ENCODE results near the gene ARHGEF10L.

ARHGEF10L gene

DNA sequence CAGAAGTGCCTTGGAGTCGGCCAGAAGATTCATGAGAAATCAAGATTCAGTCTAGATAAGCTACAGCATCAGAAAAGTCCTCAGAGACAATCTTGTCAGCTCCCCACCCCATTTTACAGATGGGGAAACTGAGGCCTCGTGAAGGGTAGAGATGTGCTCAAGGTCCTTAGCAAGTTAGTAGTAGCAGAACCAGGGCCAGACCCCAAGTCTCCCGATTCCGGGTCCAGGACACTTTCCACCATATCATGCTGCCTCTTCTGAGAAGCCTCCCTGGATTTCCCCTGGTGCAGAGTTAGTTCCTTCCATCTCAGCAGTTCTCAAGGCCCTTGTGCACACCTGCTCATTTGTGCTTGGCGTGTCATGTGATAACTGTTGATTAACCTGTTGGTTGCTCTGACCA is 124.1 kb downstream of the ARHGEF10L start:
- DNase-seq = no peak
- H3K4me3 ChIP-seq (ENCODE audit: low read depth, low read length) = no peak overlapping the region
- H3K36me3 ChIP-seq = no peaks in the 10 kb centered on the region
- TF ChIP-seq, protein P1, sequence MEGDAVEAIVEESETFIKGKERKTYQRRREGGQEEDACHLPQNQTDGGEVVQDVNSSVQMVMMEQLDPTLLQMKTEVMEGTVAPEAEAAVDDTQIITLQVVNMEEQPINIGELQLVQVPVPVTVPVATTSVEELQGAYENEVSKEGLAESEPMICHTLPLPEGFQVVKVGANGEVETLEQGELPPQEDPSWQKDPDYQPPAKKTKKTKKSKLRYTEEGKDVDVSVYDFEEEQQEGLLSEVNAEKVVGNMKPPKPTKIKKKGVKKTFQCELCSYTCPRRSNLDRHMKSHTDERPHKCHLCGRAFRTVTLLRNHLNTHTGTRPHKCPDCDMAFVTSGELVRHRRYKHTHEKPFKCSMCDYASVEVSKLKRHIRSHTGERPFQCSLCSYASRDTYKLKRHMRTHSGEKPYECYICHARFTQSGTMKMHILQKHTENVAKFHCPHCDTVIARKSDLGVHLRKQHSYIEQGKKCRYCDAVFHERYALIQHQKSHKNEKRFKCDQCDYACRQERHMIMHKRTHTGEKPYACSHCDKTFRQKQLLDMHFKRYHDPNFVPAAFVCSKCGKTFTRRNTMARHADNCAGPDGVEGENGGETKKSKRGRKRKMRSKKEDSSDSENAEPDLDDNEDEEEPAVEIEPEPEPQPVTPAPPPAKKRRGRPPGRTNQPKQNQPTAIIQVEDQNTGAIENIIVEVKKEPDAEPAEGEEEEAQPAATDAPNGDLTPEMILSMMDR (IDR thresholded peaks at IDR 0.05; ENCODE audit: low read depth, low read length) = no peak
- H3K27me3 ChIP-seq = no peaks in the 10 kb centered on the region
- peaks cover 8% of the 10 kb centered on the region for H3K4me1 ChIP-seq
- no peaks in the 10 kb centered on the region for H3K9me3 ChIP-seq

DNA sequence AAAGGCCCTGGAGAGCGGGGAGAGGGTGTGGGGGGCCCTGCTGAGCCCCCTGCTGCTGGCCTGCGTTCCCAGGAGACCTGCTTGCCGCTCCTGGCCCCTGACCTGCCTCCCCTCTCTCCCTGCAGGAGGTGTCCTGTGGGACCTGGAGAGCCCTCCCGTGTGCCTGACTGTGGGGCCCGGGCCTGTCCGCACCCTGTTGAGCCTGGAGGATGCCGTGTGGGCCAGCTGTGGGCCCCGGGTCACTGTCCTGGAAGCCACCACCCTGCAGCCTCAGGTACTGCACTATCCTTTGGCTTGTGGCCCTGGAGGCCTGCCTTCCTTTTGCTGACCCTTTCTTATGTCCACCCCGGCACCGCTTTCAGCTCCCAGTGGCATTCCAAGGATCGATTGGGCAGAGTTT is 124.8 kb downstream of the ARHGEF10L start:
- TF ChIP-seq, protein P1 (IDR thresholded peaks at IDR 0.05; ENCODE audit: low read depth, low read length) = no peak
- H3K27me3 ChIP-seq = no peaks in the 10 kb centered on the region
- peaks cover 11% of the 10 kb centered on the region for H3K4me1 ChIP-seq
- no peak for DNase-seq
- H3K9me3 ChIP-seq = no peaks in the 10 kb centered on the region
- H3K36me3 ChIP-seq = no peaks in the 10 kb centered on the region
- H3K4me3 ChIP-seq (ENCODE audit: low read depth, low read length) = no peak overlapping the region

DNA sequence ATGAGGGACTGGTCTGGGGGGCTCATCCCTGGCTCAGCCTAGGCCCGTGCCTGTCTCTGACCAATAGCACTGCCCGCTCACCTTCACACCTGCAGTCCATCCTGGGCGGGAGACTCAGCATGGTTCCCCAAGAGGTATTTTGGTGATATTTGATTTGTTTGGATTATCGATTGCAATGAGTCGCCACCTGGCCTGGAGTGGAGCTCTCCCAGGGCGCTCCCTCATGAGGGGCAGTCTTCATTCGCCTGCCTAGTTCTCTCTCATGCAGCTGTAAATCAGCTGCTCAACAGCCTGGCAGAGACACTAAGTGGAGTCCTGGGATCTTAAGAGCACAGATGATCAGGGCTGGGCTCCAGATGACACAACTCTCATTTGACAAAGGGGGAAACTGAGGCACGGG is 125.6 kb downstream of the ARHGEF10L start:
- TF ChIP-seq, protein P1 (IDR thresholded peaks at IDR 0.05; ENCODE audit: low read depth, low read length) = no peak
- Histone ChIP-seq H3K9me3 (no peaks in the 10 kb centered on the region), H3K4me1 (peaks cover 11% of the 10 kb centered on the region), H3K36me3 (no peaks in the 10 kb centered on the region), H3K27me3 (no peaks in the 10 kb centered on the region), H3K4me3 (ENCODE audit: low read depth, low read length) (no peak overlapping the region)
- DNase-seq = no peak

DNA sequence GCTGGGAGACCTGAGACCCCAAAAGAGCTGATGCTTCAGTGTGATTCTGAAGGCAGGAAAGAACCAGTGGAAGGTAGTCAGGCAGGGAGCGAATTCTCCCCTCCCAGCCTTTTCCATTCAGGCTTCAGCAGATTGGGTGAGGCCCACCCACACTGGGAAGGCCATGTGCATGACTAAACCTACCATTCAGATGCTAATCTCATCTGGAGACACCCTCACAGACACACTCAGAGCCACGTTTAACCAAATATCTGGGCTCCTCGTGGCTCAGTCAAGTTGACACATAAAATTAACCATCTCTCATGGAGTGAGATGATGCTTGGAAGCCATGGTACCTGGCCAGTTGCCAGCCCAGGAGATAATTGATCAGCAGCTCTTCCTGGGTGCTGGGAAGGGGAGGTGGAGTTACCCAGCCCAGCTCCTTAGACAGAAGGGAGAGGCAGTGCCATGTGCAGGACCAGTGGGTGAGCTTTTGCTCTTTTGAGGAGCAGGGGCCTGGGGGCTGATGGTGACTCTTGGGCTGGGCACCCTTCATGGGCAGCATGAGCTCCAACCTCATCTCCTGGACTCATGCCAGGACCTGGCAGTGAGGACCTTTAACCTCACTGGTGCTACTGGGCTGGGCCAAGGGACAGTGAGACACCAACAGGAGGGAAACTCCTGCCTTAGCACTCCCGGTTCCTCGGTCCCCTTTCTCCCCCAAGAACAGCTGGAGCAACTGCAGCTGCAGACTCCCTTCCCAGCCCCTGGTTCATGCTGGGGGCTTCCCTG is 126.6 kb downstream of the ARHGEF10L start:
- Histone ChIP-seq H3K4me3 (ENCODE audit: low read depth, low read length) (no peak overlapping the region), H3K36me3 (no peaks in the 10 kb centered on the region), H3K4me1 (peaks cover 11% of the 10 kb centered on the region), H3K9me3 (no peaks in the 10 kb centered on the region), H3K27me3 (no peaks in the 10 kb centered on the region)
- TF ChIP-seq, protein P1 (IDR thresholded peaks at IDR 0.05; ENCODE audit: low read depth, low read length) = no peak
- no peak for DNase-seq

DNA sequence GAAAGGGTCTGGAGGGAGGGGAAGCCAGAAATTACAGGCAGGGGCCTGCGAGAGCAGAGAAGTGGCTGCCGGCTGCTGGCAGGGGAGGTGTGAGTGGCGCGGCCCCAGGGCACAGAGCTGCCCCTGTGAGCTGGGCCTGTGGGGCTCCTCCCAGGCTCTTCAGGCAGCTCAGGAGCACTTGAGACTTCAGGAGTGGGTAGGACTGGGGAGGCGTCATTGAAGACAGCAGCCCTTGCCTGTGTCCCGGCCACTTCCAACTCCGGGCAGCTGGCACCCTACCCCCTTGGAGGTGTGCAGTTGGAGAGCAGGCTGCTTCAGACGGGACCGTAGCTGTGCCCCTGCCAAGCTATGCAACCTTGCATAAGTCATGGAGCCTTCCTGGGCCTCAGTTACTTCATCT is 128.1 kb downstream of the ARHGEF10L start:
- Histone ChIP-seq H3K9me3 (no peaks in the 10 kb centered on the region), H3K4me3 (ENCODE audit: low read depth, low read length) (no peak overlapping the region), H3K27me3 (no peaks in the 10 kb centered on the region), H3K36me3 (no peaks in the 10 kb centered on the region), H3K4me1 (peaks cover 11% of the 10 kb centered on the region)
- TF ChIP-seq, protein P1 (IDR thresholded peaks at IDR 0.05; ENCODE audit: low read depth, low read length) = no peak
- no peak for DNase-seq

DNA sequence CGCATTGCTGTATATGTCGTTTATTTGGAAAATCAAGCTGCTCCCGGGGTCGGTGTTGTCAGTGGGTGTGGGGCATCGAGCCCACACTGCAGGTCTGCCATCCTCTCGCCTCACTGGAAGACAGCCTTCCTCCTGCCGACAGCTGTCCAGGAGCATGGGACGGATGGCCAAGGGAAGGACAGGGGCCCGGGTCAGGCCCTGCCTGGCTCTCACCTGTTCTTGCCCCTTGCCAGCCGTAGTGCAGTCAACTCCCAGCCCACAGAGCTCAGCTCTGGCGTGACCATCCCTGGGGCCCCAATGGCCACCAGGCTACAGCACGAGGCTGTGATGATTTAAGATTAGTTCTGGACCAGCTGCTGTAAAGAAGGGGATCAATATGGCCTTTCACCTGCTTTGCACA is 128.7 kb downstream of the ARHGEF10L start:
- Histone ChIP-seq H3K4me3 (ENCODE audit: low read depth, low read length) (no peak overlapping the region), H3K36me3 (no peaks in the 10 kb centered on the region), H3K9me3 (no peaks in the 10 kb centered on the region), H3K27me3 (no peaks in the 10 kb centered on the region), H3K4me1 (peaks cover 17% of the 10 kb centered on the region)
- TF ChIP-seq, protein P1 (IDR thresholded peaks at IDR 0.05; ENCODE audit: low read depth, low read length) = no peak
- DNase-seq = no peak

Data from BE2C (cell line).